Measurements from ENCODE around the gene MAPKAPK5. TPM values are rescaled to one million over a fixed set of nuclear protein-coding genes. Genes with fewer than 3 reads are reported as not detected.
"Not testable (repeated sequence)": the region's sequence is repeated elsewhere in the genome, so short reads cannot be mapped to it uniquely, and the experiment has no call there.

The MAPKAPK5 gene
- 81.5 and 123 TPM in 2 replicates for polyA plus RNA-seq (2014; cell fraction: cytosol; rRNA removed)
- 120 and 128 TPM in 2 replicates for polyA plus RNA-seq (2014; cell fraction: nucleus; rRNA removed)

- peak; percentile 97 for DNase-seq (ENCODE audit: low spot score)
Observed at GRCh38 chr12:111841750-111842555, at the start of gene MAPKAPK5. Gene MAPKAPK5 (plus strand): TSS chr12:111842228. CDS start chr12:111842734, 506 bp downstream.

GRCh38 chr12:111792856-111793235, 49.2 kb upstream of the MAPKAPK5 start:
- DNase-seq (ENCODE audit: low spot score): no peak

GRCh38 chr12:111798182-111798581, 43.8 kb upstream of the MAPKAPK5 start:
- DNase-seq (ENCODE audit: low spot score): no peak

- DNase-seq (ENCODE audit: low spot score): no peak
Observed at GRCh38 chr12:111799758-111800157, 42.3 kb upstream of the MAPKAPK5 start.

GRCh38 chr12:111803038-111803626, 38.9 kb upstream of the MAPKAPK5 start:
- DNase-seq (ENCODE audit: low spot score): no peak

GRCh38 chr12:111803851-111804250, 38.2 kb upstream of the MAPKAPK5 start:
- DNase-seq (ENCODE audit: low spot score): no peak

- no peak for DNase-seq (ENCODE audit: low spot score)
Observed at GRCh38 chr12:111806304-111806703, 35.7 kb upstream of the MAPKAPK5 start.

- no peak for DNase-seq (ENCODE audit: low spot score)
Observed at GRCh38 chr12:111807232-111807631, 34.8 kb upstream of the MAPKAPK5 start.

GRCh38 chr12:111812881-111813741, 28.9 kb upstream of the MAPKAPK5 start:
- peak; percentile 84 for DNase-seq (ENCODE audit: low spot score)

GRCh38 chr12:111816065-111816615, 25.9 kb upstream of the MAPKAPK5 start:
- no peak for DNase-seq (ENCODE audit: low spot score)

GRCh38 chr12:111816898-111817297, 25.1 kb upstream of the MAPKAPK5 start:
- DNase-seq (ENCODE audit: low spot score): not testable (repeated sequence)

- no peak for DNase-seq (ENCODE audit: low spot score)
Observed at GRCh38 chr12:111818340-111818739, 23.7 kb upstream of the MAPKAPK5 start.

- DNase-seq (ENCODE audit: low spot score): no peak
Observed at GRCh38 chr12:111819191-111820158, 22.6 kb upstream of the MAPKAPK5 start.

GRCh38 chr12:111820828-111821227, 21.2 kb upstream of the MAPKAPK5 start:
- DNase-seq (ENCODE audit: low spot score): not testable (repeated sequence)

GRCh38 chr12:111822886-111823285, 19.1 kb upstream of the MAPKAPK5 start:
- no peak for DNase-seq (ENCODE audit: low spot score)

- no peak for DNase-seq (ENCODE audit: low spot score)
Observed at GRCh38 chr12:111823891-111824290, 18.1 kb upstream of the MAPKAPK5 start.

- not testable (repeated sequence) for DNase-seq (ENCODE audit: low spot score)
Observed at GRCh38 chr12:111824312-111824711, 17.7 kb upstream of the MAPKAPK5 start.

- no peak for DNase-seq (ENCODE audit: low spot score)
Observed at GRCh38 chr12:111825509-111825908, 16.5 kb upstream of the MAPKAPK5 start.

- no peak for DNase-seq (ENCODE audit: low spot score)
Observed at GRCh38 chr12:111826316-111826715, 15.7 kb upstream of the MAPKAPK5 start.

GRCh38 chr12:111826992-111827391, 15.0 kb upstream of the MAPKAPK5 start:
- no peak for DNase-seq (ENCODE audit: low spot score)

All from SK-N-DZ (cell line).